H1 (cell line): ENCODE measurements around the gene SPAG17. TPM values are rescaled to one million over a fixed set of nuclear protein-coding genes. Genes with fewer than 3 reads are reported as not detected.

Experiments used
- CTCF ChIA-PET: fragments of 300-600 bp; sonication (Branson Sonifier 250); formaldehyde crosslinking; loops from one replicate; lab custom pipeline; 2021; ENCODE audit not compliant: partially characterized antibody; lab: Charles Lee
- POLR2A ChIA-PET: fragments of 300-600 bp; sonication (Branson Sonifier 250); formaldehyde crosslinking; loops from one replicate; lab custom pipeline; 2021; ENCODE audit warnings: inconsistent platforms; ENCODE audit not compliant: partially characterized antibody; lab: Charles Lee
- DNase-seq, 2 experiments: peaks; one replicate each; pipeline versions ENCODE4 v3.0.0 to v3.0.0-alpha.2; 2010 to 2022; ENCODE audit warnings: low spot score in 2 of 2, low read depth in 1 of 2, mixed read lengths in 1 of 2
- FAIRE-seq: peaks from 2 replicates; lab custom pipeline; 2011; peaks lifted over from hg19 to GRCh38; lab: Jason Lieb, UNC
- H2AFZ ChIP-seq: 2 replicates; pipeline ENCODE4 v1.8.1; 2012; ENCODE audit warnings: low read length, inconsistent platforms
- H2AK5ac ChIP-seq: 2 replicates; pipeline ENCODE4 v1.6.1; 2013; ENCODE audit warnings: low read depth, low read length
- H2BK120ac ChIP-seq: replicated peaks from 2 replicates; pipeline ENCODE3; 2013; ENCODE audit warnings: low read depth, low read length, inconsistent platforms
- H2BK12ac ChIP-seq: 2 replicates; pipeline ENCODE4 v1.6.1; 2013; ENCODE audit warnings: low read depth, low read length
- H2BK15ac ChIP-seq: 2 replicates; pipeline ENCODE4 v1.6.1; 2013; ENCODE audit warnings: low read length
- H2BK20ac ChIP-seq: 2 replicates; pipeline ENCODE4 v1.6.1; 2013; ENCODE audit warnings: low read length
- H2BK5ac ChIP-seq: 2 replicates; pipeline ENCODE4 v1.6.1; 2013; ENCODE audit warnings: low read depth, low read length
- H3K14ac ChIP-seq: 2 replicates; pipeline ENCODE4 v1.6.1; 2013; ENCODE audit warnings: inconsistent platforms; ENCODE audit not compliant: insufficient read length
- H3K18ac ChIP-seq: 2 replicates; pipeline ENCODE4 v1.6.1; 2013; ENCODE audit warnings: low read length; ENCODE audit errors: extremely low read depth
- H3K23ac ChIP-seq: 2 replicates; pipeline ENCODE4 v1.6.1; 2013; ENCODE audit warnings: inconsistent platforms; ENCODE audit not compliant: insufficient read length
- H3K23me2 ChIP-seq: 2 replicates; pipeline ENCODE4 v1.6.1; 2013; ENCODE audit warnings: low read depth, low read length
- H3K27ac ChIP-seq: 2 replicates; pipeline ENCODE4 v1.6.1; 2011; ENCODE audit warnings: low read depth, low read length, inconsistent platforms
- H3K27me3 ChIP-seq, 4 experiments: replicated peaks in 1 of 4; 1 replicate in 1 of 4; 2 replicates in 3 of 4; pipeline versions ENCODE4 v1.6.1 to v1.8.1; 2011 to 2013; ENCODE audit warnings: low read length in 3 of 4, mild to moderate bottlenecking in 3 of 4, inconsistent platforms in 2 of 4, mixed read lengths in 2 of 4, moderate library complexity in 1 of 4; ENCODE audit not compliant: control insufficient read depth in 3 of 4, insufficient read depth in 3 of 4; ENCODE audit errors: extremely low read depth in 1 of 4
- H3K36me3 ChIP-seq, 4 experiments: 2 replicates each; pipeline versions ENCODE4 v1.6.1 to v1.8.1; 2011 to 2013; ENCODE audit warnings: mild to moderate bottlenecking in 4 of 4, low read length in 3 of 4, moderate library complexity in 2 of 4, control low read depth in 1 of 4, inconsistent platforms in 1 of 4; ENCODE audit not compliant: insufficient read depth in 4 of 4, control insufficient read depth in 2 of 4
- H3K4ac ChIP-seq: replicated peaks from 2 replicates; pipeline ENCODE3; 2013; ENCODE audit warnings: low read length, low read depth, mixed read lengths, inconsistent platforms; ENCODE audit not compliant: insufficient read length
- H3K4me1 ChIP-seq, 4 experiments: replicated peaks in 1 of 4; 1 replicate in 1 of 4; 2 replicates in 3 of 4; pipeline versions ENCODE4 v1.6.1 to v1.8.1; 2011 to 2013; ENCODE audit warnings: low read length in 3 of 4, inconsistent platforms in 2 of 4, mixed read lengths in 1 of 4; ENCODE audit not compliant: insufficient read depth in 4 of 4, control insufficient read depth in 3 of 4
- H3K4me2 ChIP-seq, 2 experiments: 2 replicates each; pipeline versions ENCODE4 v1.6.1 to v1.8.1; 2011 to 2013; ENCODE audit warnings: low read depth in 2 of 2, low read length in 2 of 2, control low read depth in 1 of 2, inconsistent platforms in 1 of 2, mild to moderate bottlenecking in 1 of 2; ENCODE audit not compliant: insufficient read depth in 1 of 2
- H3K4me3 ChIP-seq, 4 experiments: fragments of 200-600, 300-600 bp in 1 of 4; sonication (generic), shearing (Covaris generic), sonication (Bioruptor Twin) in 1 of 4; 2 replicates each; pipeline versions ENCODE4 v1.5.1 to v1.8.1; 2011 to 2016; ENCODE audit warnings: low read length in 4 of 4, low read depth in 3 of 4, control low read depth in 2 of 4, inconsistent platforms in 2 of 4, mild to moderate bottlenecking in 2 of 4, mixed read lengths in 1 of 4, moderate library complexity in 1 of 4; ENCODE audit not compliant: insufficient read depth in 2 of 4; ENCODE audit errors: extremely low read depth in 1 of 4
- H3K56ac ChIP-seq: replicated peaks from 2 replicates; pipeline ENCODE3; 2013; ENCODE audit warnings: low read depth, mild to moderate bottlenecking, mixed read lengths, low read length, inconsistent platforms; ENCODE audit not compliant: insufficient read length
- H3K79me1 ChIP-seq: 2 replicates; pipeline ENCODE4 v1.6.1; 2013; ENCODE audit warnings: low read depth, low read length, control low read depth
- H3K79me2 ChIP-seq, 2 experiments: 2 replicates each; pipeline versions ENCODE4 v1.6.1 to v1.8.1; 2012 to 2013; ENCODE audit warnings: low read length in 2 of 2, mild to moderate bottlenecking in 2 of 2, inconsistent platforms in 1 of 2; ENCODE audit not compliant: insufficient read depth in 2 of 2, control insufficient read depth in 1 of 2
- H3K9ac ChIP-seq, 4 experiments: replicated peaks in 1 of 4; 1 replicate in 1 of 4; 2 replicates in 3 of 4; pipeline versions ENCODE4 v1.6.1 to v1.8.1; 2011 to 2013; ENCODE audit warnings: low read depth in 3 of 4, low read length in 3 of 4, control low read depth in 2 of 4, mild to moderate bottlenecking in 2 of 4, moderate library complexity in 2 of 4, inconsistent platforms in 1 of 4; ENCODE audit errors: extremely low read depth in 1 of 4
- H3K9me3 ChIP-seq, 2 experiments: 2 replicates each; pipeline versions ENCODE4 v1.6.1 to v1.8.1; 2012 to 2013; ENCODE audit warnings: mild to moderate bottlenecking in 2 of 2, moderate library complexity in 2 of 2, control low read depth in 1 of 2, inconsistent platforms in 1 of 2, low read depth in 1 of 2, low read length in 1 of 2, mixed read lengths in 1 of 2; ENCODE audit not compliant: insufficient read depth in 2 of 2
- H4K20me1 ChIP-seq, 2 experiments: replicated peaks in 1 of 2; 2 replicates each; pipeline versions ENCODE3 to v1.8.1; 2011 to 2013; ENCODE audit warnings: inconsistent platforms in 2 of 2, low read length in 2 of 2, mild to moderate bottlenecking in 1 of 2; ENCODE audit not compliant: insufficient read depth in 2 of 2, control insufficient read depth in 1 of 2
- H4K5ac ChIP-seq: 2 replicates; pipeline ENCODE4 v1.6.1; 2013; ENCODE audit warnings: low read length, low read depth, mixed read lengths, inconsistent platforms; ENCODE audit not compliant: insufficient read length
- H4K8ac ChIP-seq: 2 replicates; pipeline ENCODE4 v1.8.0; 2013; ENCODE audit warnings: mild to moderate bottlenecking, moderate library complexity, low read length, inconsistent platforms; ENCODE audit not compliant: insufficient read depth; ENCODE audit errors: extremely low read depth
- H4K91ac ChIP-seq: replicated peaks from 2 replicates; pipeline ENCODE3; 2013; ENCODE audit warnings: low read length, mixed read lengths, inconsistent platforms; ENCODE audit not compliant: insufficient read length
- EGR1 ChIP-seq: IDR thresholded peaks from 2 replicates; pipeline ENCODE4 v1.6.1; 2011; ENCODE audit warnings: low read depth, low read length, borderline replicate concordance
- EZH2 ChIP-seq: fragments of 200-600 bp; sonication (generic); IDR thresholded peaks from 2 replicates; pipeline ENCODE4 v1.7.1; 2012; ENCODE audit warnings: low read depth, mild to moderate bottlenecking, moderate library complexity, low read length, inconsistent platforms; ENCODE audit not compliant: severe bottlenecking
- FOSL1 ChIP-seq: IDR thresholded peaks from 2 replicates; pipeline ENCODE4 v1.6.1; 2011; ENCODE audit warnings: mild to moderate bottlenecking, low read depth, low read length, moderate library complexity; ENCODE audit not compliant: insufficient read depth
- GABPA ChIP-seq: IDR thresholded peaks from 2 replicates; pipeline ENCODE4 v1.6.1; 2011; ENCODE audit warnings: mild to moderate bottlenecking, low read length, moderate library complexity, borderline replicate concordance; ENCODE audit not compliant: insufficient read depth
- HDAC2 ChIP-seq, 2 experiments: fragments of 300-600 bp in 1 of 2; sonication (generic) in 1 of 2; IDR thresholded peaks; 2 replicates each; pipeline ENCODE4 v1.6.1; 2011 to 2012; ENCODE audit warnings: low read depth in 2 of 2, low read length in 2 of 2, mild to moderate bottlenecking in 2 of 2, moderate library complexity in 2 of 2, borderline replicate concordance in 1 of 2, inconsistent platforms in 1 of 2
- KDM4A ChIP-seq: IDR thresholded peaks from one replicate; pipeline ENCODE4 v1.7.1; 2012; ENCODE audit warnings: low read depth, mild to moderate bottlenecking, moderate library complexity, low read length, inconsistent platforms; ENCODE audit not compliant: severe bottlenecking
- NANOG ChIP-seq: IDR thresholded peaks from 2 replicates; pipeline ENCODE4 v1.6.1; 2011; ENCODE audit warnings: low read length, low read depth, mild to moderate bottlenecking, inconsistent platforms; ENCODE audit not compliant: insufficient read depth, poor library complexity, severe bottlenecking
- RAD21 ChIP-seq, 2 experiments: IDR thresholded peaks in 1 of 2; conservative IDR thresholded peaks in 1 of 2; 2 replicates each; pipeline ENCODE4 v1.6.1; 2011; ENCODE audit warnings: low read depth in 2 of 2, low read length in 2 of 2, improper control_type of control experiment in 1 of 2, inconsistent platforms in 1 of 2, mild to moderate bottlenecking in 1 of 2, moderate library complexity in 1 of 2
- RFX5 ChIP-seq: IDR thresholded peaks from 2 replicates; pipeline ENCODE4 v1.6.1; 2011; ENCODE audit warnings: low read depth, low read length, improper control_type of control experiment, borderline replicate concordance
- RNF2 ChIP-seq: fragments of 200-900, 300-1000 bp; sonication (generic); IDR thresholded peaks from 2 replicates; pipeline ENCODE4 v1.7.1; 2016; ENCODE audit warnings: borderline replicate concordance, low read depth, mild to moderate bottlenecking, antibody characterized with exemption, low read length; ENCODE audit not compliant: poor library complexity, severe bottlenecking; ENCODE audit errors: missing control alignments
- SAP30 ChIP-seq: fragments of 300-600 bp; sonication (generic); IDR thresholded peaks from 2 replicates; pipeline ENCODE4 v1.7.1; 2012; ENCODE audit warnings: low read length, moderate library complexity, mild to moderate bottlenecking, inconsistent platforms; ENCODE audit not compliant: insufficient read depth, insufficient replicate concordance
- SIX5 ChIP-seq: IDR thresholded peaks from 2 replicates; pipeline ENCODE4 v1.6.1; 2011; ENCODE audit warnings: mild to moderate bottlenecking, low read depth, low read length
- SRF ChIP-seq: IDR thresholded peaks from 2 replicates; pipeline ENCODE4 v1.6.1; 2011; ENCODE audit warnings: mild to moderate bottlenecking, low read depth, low read length, moderate library complexity
- WGBS, 2 experiments: shearing (Covaris generic) in 1 of 2; methylation state at CpG; one replicate each; pipeline versions ENCODE4 v1.1.6 to v1.1.7; 2013 to 2015; ENCODE audit warnings: low lambda C conversion rate in 2 of 2, mixed read lengths in 2 of 2, inconsistent platforms in 1 of 2, low coverage in 1 of 2, missing lambda C conversion rate in 1 of 2; ENCODE audit not compliant: insufficient replicate concordance in 2 of 2, insufficient coverage in 1 of 2, insufficient read length in 1 of 2; ENCODE audit errors: extremely low coverage in 1 of 2, missing lambda C conversion rate in 1 of 2; 5-methylcytosine and 5-hydroxymethylcytosine counted together
- polyA plus RNA-seq, 7 experiments: library from polyadenylated mRNA; depleted of rRNA in 3 of 7; stranded (reverse) in 5 of 7; unstranded in 2 of 7; fragments of >200 nt in 5 of 7; fragments of 200-250 nt in 2 of 7; gene quantifications; 1 replicate in 5 of 7; 2 replicates in 1 of 7; 4 replicates in 1 of 7; pipeline versions ENCODE4 v1.2.1 to v1.2.3, GENCODE V29; 2011 to 2013; ENCODE audit warnings: missing spikeins in 2 of 7, mixed read lengths in 2 of 7
- total RNA-seq: library from RNA; stranded (reverse); fragmentation: NEBNext Ultra II Directional; extraction: Animal tissue kit (Norgen Biotek cat#: 25700); gene quantifications from 2 replicates; pipeline ENCODE4 v1.2.1, GENCODE V29; 2021

SPAG17 gene
- total and polyA plus RNA-seq, 2 of the 8 experiments (the other 6 are each of a cell fraction or from before 2014, with no cell fraction given), result 0.56 to 0.62 TPM

DNA sequence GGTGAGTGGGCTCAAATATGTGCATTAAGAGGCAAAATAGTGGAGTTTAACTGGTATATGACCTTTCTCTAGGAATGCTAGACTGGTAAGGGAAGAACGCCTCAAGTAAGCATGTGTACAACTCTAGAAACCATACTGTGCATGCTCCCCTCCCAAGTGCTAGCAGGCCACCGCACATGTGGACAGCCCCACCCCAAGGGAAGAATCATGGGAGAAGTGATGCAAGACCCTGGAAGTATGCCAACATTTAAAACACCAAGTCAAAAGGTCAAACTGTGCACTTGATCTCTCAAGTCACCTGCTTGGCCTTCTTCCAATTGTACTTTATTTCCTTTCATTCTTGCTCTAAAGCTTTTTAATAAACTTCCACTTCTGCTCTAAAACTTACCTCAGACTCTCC lies 135.0 kb downstream of the SPAG17 start:
- Histone ChIP-seq H3K4ac (no peak overlapping the region), H2BK120ac (no peak overlapping the region), H4K5ac (no peak overlapping the region), H3K79me2 (no peaks in the 10 kb centered on the region), H3K56ac (no peak overlapping the region), H3K9ac (no peak overlapping the region), H2AFZ (no peak overlapping the region), H3K27me3 (no peaks in the 10 kb centered on the region), H3K79me1 (no peaks in the 10 kb centered on the region), H4K8ac (no peak overlapping the region), H4K91ac (no peak overlapping the region), H3K18ac (no peak overlapping the region), H3K23me2 (no peaks in the 10 kb centered on the region), H2BK5ac (no peak overlapping the region), H3K4me3 (no peak overlapping the region), H3K36me3 (no peaks in the 10 kb centered on the region), H2BK15ac (no peak overlapping the region), H2BK12ac (no peak overlapping the region), H3K4me1 (no peaks in the 10 kb centered on the region), H3K14ac (no peak overlapping the region), H3K23ac (no peak overlapping the region), H3K9me3 (no peaks in the 10 kb centered on the region), H2BK20ac (no peak overlapping the region), H3K27ac (no peak overlapping the region), H2AK5ac (no peak overlapping the region), H3K4me2 (no peak overlapping the region), H4K20me1 (no peaks in the 10 kb centered on the region)
- 90% methylated on average over 2 of the region's 2 CpGs; no CpG with 5 or more reads in 1 of the 2 experiments for WGBS, 2 experiments
- POLR2A ChIA-PET, result no interaction called here
- FAIRE-seq (no peak), DNase-seq (no peak)
- CTCF ChIA-PET, result no interaction called here
- TF ChIP-seq NANOG (no peak), EGR1 (no peak), HDAC2 (IDR thresholded peaks at IDR 0.05; ENCODE audit: borderline replicate concordance in 1 of 2, low read depth in 2 of 2, low read length in 2 of 2) (no peak), RFX5 (no peak), RNF2 (no peak), SAP30 (no peak), SRF (no peak), SIX5 (no peak), EZH2 (no peak), GABPA (no peak), KDM4A (no peak), FOSL1 (no peak), RAD21 (IDR thresholded peaks at IDR 0.05 in 1 of 2, conservative IDR thresholded peaks at IDR 0.05 in 1 of 2; ENCODE audit: low read depth in 2 of 2, low read length in 2 of 2) (no peak)
